HG03558 (cell line): ENCODE data around the gene TNIP3.

Source experiments
- ATAC-seq: cut with Tn5 transposase; IDR thresholded peaks from one replicate; pipeline ENCODE4 v1.9.1; 2021; ENCODE audit warnings: moderate number of reproducible peaks; ENCODE audit not compliant: unreplicated experiment; ENCODE audit errors: extremely low read depth

TNIP3 gene

GRCh38 chr4:121140716-121141460 lies 23.2 kb downstream of the TNIP3 start:
- ATAC-seq, result no peak

- ATAC-seq, result peak; percentile 58
These were observed 24.4 kb downstream of the TNIP3 start for GRCh38 chr4:121139533-121140222.

DNA sequence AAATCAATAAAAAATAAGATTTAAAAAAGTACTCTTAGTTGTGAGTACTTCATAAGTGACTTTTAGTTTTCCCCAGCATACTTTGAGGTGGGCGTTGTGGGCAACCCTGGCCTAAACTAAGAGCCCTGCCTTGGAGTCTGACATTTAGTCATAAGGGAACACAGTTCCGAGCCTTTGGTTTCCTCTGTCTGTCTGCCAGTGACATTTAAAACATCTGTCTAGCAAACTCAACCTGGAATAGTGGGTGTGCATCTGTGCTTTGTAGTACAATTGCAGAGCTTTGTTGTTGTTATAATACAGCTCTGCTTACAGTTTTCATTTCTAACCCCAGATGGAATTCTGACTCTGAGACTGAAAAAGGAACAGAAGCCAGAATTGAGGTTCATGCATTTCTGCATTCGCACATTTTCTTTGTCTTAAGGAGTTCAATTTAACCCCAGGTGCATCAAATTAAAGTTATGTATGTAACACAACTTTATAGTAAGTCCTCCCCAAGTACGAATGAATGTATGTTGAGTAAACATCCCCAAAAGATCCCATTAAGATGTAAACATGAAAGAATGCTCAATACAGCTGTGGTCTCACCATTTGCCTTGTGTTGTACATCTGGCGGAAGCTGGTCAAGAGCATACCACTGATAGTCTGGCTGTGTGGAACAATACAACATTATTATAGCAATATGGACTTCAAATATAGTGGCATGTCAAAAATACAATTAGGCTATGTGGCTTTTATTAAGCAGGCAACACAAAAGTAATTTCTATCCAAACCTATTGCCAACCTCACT lies 25.9 kb downstream of the TNIP3 start:
- ATAC-seq, result no peak

DNA sequence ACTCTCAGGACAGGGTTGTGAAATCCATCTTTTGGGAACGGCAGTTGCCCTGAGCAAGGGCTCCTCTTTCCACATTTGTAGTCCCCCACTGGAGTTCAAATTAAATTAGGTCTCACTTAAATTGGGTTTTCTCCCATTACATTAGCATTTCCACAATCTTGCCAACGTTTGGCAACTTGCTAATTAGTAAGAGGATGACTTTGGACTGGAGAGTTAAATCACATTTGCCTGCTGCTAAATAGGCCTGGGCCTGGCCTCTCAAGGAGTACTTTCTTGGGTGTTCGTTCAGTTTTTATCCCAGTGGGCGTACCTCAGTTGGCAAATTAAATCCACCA lies 33.8 kb downstream of the TNIP3 start:
- no peak for ATAC-seq

DNA sequence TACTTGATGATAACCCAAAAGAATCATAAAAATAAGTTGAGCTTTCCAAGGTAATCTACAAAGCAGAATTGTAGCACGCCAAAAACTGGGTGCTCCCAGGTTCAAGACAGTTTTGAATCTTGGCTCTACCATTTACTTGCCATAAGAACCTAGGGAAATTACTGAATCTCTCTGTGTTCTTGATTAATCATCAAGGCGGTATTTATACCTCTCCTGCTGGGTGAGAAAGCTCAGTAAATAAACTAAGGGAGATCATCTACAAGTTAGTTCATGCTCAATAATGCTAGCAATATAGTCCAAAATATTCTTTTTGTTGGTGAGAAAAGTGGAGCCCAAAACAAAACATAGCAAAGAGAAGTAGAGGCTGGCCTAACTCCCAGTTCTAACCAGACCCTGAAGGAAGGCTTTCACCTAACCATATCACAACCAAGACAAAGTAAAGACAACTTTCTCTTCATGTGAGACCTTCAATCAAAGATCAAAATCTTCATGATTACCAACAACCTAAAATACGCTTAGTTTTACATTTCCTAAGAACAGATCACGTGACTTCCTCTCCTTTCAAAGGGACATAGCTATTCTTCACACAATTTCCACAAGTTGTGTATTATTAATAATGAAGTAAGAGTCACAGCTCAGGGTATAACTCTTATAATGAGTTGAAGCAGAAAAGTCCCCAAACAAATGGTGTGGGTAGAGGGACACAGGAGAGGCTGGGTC lies 34.4 kb downstream of the TNIP3 start:
- ATAC-seq, result no peak

DNA sequence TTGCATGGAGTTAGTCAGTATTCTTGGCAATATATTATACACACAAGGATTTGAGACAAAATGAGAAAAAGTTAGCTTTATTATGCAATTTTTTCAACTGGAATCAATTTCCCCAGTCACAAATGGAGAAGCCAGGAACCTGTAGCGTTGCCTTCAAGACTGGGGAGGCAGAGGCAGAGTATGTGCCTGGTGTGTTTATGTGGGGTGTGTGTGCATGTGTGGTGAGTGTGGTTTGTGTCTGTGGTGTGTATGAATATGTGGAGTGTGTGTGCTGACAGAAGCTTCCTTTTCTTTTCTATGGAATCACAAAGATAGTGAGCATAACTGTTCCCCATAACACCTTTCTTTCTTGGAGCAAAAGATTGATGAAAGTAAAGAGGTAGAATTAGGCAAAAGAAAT lies 37.0 kb downstream of the TNIP3 start:
- ATAC-seq, result no peak

DNA sequence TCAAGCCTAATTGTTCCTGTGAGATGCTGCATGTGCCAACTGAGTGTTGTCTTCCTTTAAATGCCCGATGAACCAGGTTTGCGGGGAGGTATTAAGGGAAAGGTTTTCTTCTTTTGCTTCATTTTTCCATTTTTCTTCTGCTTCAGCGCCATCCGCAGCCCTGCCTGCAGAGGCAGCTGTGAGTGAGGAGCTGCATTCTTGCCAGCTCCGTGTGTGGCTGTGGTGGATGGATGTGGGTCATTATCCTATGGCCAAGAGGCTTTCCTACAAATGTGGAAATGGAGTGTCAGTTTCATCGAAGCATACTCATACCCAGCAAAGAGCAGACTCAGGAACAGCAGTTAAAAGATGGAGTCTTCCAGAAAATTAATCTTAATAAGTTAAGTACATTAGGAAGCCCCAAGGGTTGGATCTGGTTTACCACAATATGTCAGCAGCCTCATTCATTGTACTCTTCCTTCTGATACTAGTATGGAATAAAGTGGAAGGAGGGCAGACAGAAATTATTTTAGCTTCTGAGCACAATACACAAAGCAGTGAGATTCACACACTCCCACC lies 37.6 kb downstream of the TNIP3 start:
- no peak for ATAC-seq

GRCh38 chr4:121125498-121125885 lies 38.6 kb downstream of the TNIP3 start:
- no peak for ATAC-seq

- ATAC-seq, result no peak
These were observed 41.5 kb downstream of the TNIP3 start for GRCh38 chr4:121122661-121123060.

DNA sequence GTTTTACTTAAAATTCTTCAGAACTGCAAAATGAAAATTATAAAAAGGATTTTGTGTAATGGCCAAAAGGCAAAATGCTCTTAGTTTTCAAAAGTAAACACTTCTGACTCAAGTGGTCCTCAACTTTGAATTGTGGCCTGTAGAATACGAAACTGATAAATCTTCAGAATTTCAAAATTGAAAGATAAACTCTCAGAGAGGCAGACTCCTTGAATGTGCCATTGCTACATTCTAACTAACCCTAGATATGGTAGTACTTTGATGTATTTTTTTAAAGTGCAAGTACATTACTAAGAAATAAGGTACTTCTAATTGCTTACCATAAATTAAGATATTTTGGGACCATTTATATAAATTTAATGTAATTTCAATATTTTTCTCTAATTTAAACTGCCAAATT lies 44.4 kb downstream of the TNIP3 start:
- ATAC-seq, result no peak

GRCh38 chr4:121118344-121118743 lies 45.8 kb downstream of the TNIP3 start:
- no peak for ATAC-seq

DNA sequence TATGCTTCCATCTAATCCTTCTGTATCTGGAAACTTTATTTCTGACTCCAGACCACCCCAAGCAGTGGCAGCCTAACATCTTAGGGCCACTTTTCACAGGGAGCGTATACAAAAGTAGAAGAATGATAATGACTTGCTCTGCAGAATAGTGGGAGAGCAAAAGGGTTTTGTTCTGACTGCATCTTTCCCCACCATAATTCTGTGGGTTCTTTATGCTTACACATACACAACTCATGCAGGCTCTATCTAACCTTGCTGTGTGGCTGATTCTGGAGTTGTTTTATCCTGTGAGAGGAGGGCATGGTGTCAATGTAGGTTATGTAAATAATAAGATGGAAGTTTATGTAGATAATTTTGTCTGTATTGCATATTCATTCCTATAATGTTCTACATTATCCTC lies 49.4 kb downstream of the TNIP3 start:
- ATAC-seq, result no peak

DNA sequence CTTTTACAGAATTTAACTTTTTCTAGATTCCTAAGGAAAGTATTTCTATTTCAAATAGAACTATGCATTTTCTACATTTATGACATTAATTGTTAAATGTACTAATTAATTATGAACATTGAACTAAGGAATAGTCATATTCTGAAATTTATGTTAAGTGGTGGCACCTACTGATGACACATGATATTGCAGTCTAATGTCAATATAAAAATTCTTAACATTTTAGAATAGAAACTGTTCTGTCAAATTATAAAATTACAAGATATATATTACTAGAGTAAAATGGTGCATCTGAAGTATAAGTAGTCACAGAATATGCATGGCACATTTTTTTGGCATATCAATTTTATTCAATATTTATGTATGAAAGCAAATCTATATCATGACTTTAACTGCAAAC lies 51.6 kb downstream of the TNIP3 start:
- ATAC-seq, result no peak

DNA sequence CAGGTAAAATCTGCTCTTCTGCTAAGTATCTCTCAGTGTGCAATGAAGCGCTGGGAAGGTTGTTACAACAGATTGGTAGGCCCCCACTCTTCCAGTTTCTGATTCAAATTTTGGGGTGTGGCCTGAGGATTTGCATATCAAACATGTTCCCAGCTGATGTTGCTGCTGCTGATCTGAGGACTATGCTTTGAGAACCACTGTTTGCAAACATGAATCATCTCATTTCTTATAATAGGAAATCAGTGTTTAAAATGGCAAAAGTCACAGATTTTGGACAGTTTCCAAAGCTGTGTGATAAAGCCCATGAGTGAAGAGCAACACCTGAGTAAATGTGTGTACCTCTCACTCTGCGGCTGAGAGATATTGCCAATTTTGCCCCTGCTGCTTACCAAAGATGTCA lies 55.6 kb downstream of the TNIP3 start:
- no peak for ATAC-seq

DNA sequence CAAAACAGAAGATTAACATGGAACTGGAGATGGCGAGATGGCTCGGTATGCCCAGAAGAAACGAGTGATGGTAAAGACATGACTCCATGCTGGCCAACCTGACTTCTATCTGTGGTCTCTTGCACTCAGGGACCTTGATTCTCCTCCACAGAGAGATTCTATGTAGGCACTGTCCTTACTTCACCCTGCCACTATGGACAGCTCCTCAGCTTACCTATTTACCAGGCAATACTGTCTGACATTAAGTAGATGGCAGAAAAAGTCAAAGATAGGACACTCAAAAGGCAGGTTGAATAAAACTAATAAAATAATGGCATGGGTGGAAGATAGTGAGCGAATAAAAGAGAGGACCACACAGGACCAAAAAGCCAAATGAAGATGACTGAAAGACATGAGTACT lies 56.6 kb downstream of the TNIP3 start:
- no peak for ATAC-seq

GRCh38 chr4:121100093-121100775 lies 63.9 kb downstream of the TNIP3 start:
- no peak for ATAC-seq

GRCh38 chr4:121098266-121098665 lies 65.9 kb downstream of the TNIP3 start:
- no peak for ATAC-seq

DNA sequence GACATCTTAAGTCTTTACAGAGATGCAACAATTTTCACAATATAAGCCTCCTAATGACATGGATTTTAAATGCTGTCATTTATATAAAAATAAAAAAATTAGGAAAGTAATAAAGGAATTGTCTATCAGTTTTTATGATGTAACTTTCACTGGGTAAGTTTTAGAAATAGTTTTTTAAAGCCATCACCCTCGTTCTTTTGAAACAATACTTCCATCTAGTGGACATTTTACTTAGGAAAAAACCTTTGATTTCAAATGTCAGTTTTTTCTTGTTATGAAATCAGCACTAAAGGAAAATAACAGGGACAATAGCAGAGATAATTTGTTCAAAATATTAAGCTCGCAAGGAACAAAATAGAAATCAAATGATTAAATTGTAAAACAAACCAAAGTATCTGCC lies 67.5 kb downstream of the TNIP3 start:
- no peak for ATAC-seq

GRCh38 chr4:121096191-121096590 lies 67.9 kb downstream of the TNIP3 start:
- ATAC-seq, result no peak
